Activated CD4-positive, alpha-beta T cell treated with anti-CD3 and anti-CD28 coated beads, Interleukin-2, amount 10 ng/mL, durations not matched to agents 7 days and 5 days (primary cell): ENCODE measurements around the gene TTBK1. TPM values are rescaled to one million over a fixed set of nuclear protein-coding genes. Genes with fewer than 3 reads are reported as not detected.
A peak's percentile ranks its signal among the peaks of the same experiment; 100 is the strongest.

Experiments
- CTCF ChIA-PET: fragments of 350-600 bp; sonication (Branson Sonifier 250); formaldehyde crosslinking; loops from one replicate; lab custom pipeline; 2021; ENCODE audit warnings: antibody characterized with exemption; lab: Charles Lee
- POLR2A ChIA-PET: fragments of 350-600 bp; sonication (Branson Sonifier 250); formaldehyde crosslinking; loops from one replicate; lab custom pipeline; 2021; ENCODE audit warnings: antibody characterized with exemption; lab: Charles Lee
- DNase-seq: peaks from one replicate; pipeline ENCODE4 v3.0.0-alpha.2; 2020
- H3K27ac Mint-ChIP-seq: one replicate; pipeline ENCODE4 v1.8.0; 2021; ENCODE audit warnings: mild to moderate bottlenecking, moderate library complexity, mixed read lengths
- H3K27me3 Mint-ChIP-seq: one replicate; pipeline ENCODE4 v1.8.0; 2021; ENCODE audit warnings: mixed read lengths
- H3K36me3 Mint-ChIP-seq: one replicate; pipeline ENCODE4 v1.8.0; 2021; ENCODE audit warnings: low read depth, mixed read lengths
- H3K4me1 Mint-ChIP-seq: one replicate; pipeline ENCODE4 v1.8.0; 2021; ENCODE audit warnings: mixed read lengths
- H3K4me3 Mint-ChIP-seq: one replicate; pipeline ENCODE4 v1.8.0; 2021; ENCODE audit warnings: mild to moderate bottlenecking, moderate library complexity, mixed read lengths
- H3K9me3 Mint-ChIP-seq: one replicate; pipeline ENCODE4 v1.8.0; 2021; ENCODE audit warnings: mixed read lengths
- total RNA-seq, 2 experiments: library from RNA; stranded (reverse); gene quantifications; one replicate each; pipeline ENCODE4 v1.2.3, GENCODE V29; 2021

Gene TTBK1
- total RNA-seq, 2 experiments from 2014 or later: 0.07 to 0.12 TPM

- CTCF ChIA-PET: interaction anchor here (0.6 to 3.6 kb wide), 4 partner anchors 16 to 137 kb away, joined by 3 to 15 read pairs (median 4); partner anchors contain the start of gene DNPH1
- Mint-ChIP-seq H3K9me3 (no peaks in the 10 kb centered on the region), H3K27me3 (peaks cover 19% of the 10 kb centered on the region), H3K36me3 (no peaks in the 10 kb centered on the region), H3K27ac (peak overlapping the region; percentile 82), H3K4me1 (peaks cover 25% of the 10 kb centered on the region), H3K4me3 (peak overlapping the region; percentile 71)
- POLR2A ChIA-PET: no interaction called here
- DNase-seq: peak; percentile 85
Observed at GRCh38 chr6:43247114-43247999, 4.1 kb downstream of the TTBK1 start.

- POLR2A ChIA-PET: no interaction called here
Observed at GRCh38 chr6:43248101-43248500, 4.8 kb downstream of the TTBK1 start.

GRCh38 chr6:43248791-43249190 lies 5.5 kb downstream of the TTBK1 start:
- CTCF ChIA-PET: interaction anchor here (1.0 to 3.6 kb wide), 2 partner anchors 20 to 258 kb away, joined by 3 to 15 read pairs; partner anchors contain the start of gene DNPH1
- Mint-ChIP-seq H3K9me3 (no peaks in the 10 kb centered on the region), H3K4me1 (peaks cover 25% of the 10 kb centered on the region), H3K27me3 (peaks cover 24% of the 10 kb centered on the region), H3K27ac (no peak overlapping the region), H3K36me3 (no peaks in the 10 kb centered on the region), H3K4me3 (no peak overlapping the region)
- POLR2A ChIA-PET: no interaction called here
- no peak for DNase-seq

More at GRCh38 chr6:43248101-43248500, 4.8 kb downstream of the TTBK1 start:
- DNase-seq: no peak
- no peaks in the 10 kb centered on the region for H3K9me3 Mint-ChIP-seq
- H3K27me3 Mint-ChIP-seq: peaks cover 22% of the 10 kb centered on the region
- no peaks in the 10 kb centered on the region for H3K36me3 Mint-ChIP-seq
- peaks cover 25% of the 10 kb centered on the region for H3K4me1 Mint-ChIP-seq
- CTCF ChIA-PET: interaction anchor here (1.0 to 3.6 kb wide), 2 partner anchors 19 to 259 kb away, joined by 3 to 15 read pairs; partner anchors contain the start of gene DNPH1
- peak overlapping the region; percentile 71 for H3K4me3 Mint-ChIP-seq
- no peak overlapping the region for H3K27ac Mint-ChIP-seq

GRCh38 chr6:43250992-43251373 lies 7.7 kb downstream of the TTBK1 start:
- Mint-ChIP-seq H3K4me3 (no peak overlapping the region), H3K36me3 (no peaks in the 10 kb centered on the region), H3K27ac (no peak overlapping the region), H3K9me3 (no peaks in the 10 kb centered on the region), H3K27me3 (peaks cover 24% of the 10 kb centered on the region), H3K4me1 (peaks cover 25% of the 10 kb centered on the region)
- DNase-seq: no peak
- ChIA-PET POLR2A (no interaction called here), CTCF (interaction anchor here (0.8 to 1.5 kb wide), 2 partner anchors 17 to 57 kb away, joined by 3 to 5 read pairs; partner anchors contain the start of gene CRIP3)

GRCh38 chr6:43253401-43253800 lies 10.1 kb downstream of the TTBK1 start:
- POLR2A ChIA-PET: interaction anchor here (0.7 kb wide), 1 partner anchor 69 kb away, joined by 3 read pairs; no protein-coding TSS in a partner anchor
- H3K4me3 Mint-ChIP-seq: no peak overlapping the region

GRCh38 chr6:43254138-43254817 lies 11.0 kb downstream of the TTBK1 start:
- Mint-ChIP-seq H3K4me3 (no peak overlapping the region), H3K36me3 (no peaks in the 10 kb centered on the region), H3K27ac (no peak overlapping the region), H3K27me3 (peaks cover 21% of the 10 kb centered on the region), H3K9me3 (no peaks in the 10 kb centered on the region), H3K4me1 (peaks cover 10% of the 10 kb centered on the region)
- ChIA-PET POLR2A (interaction anchor here (0.6 kb wide), 1 partner anchor 137 kb away, joined by 3 read pairs; no protein-coding TSS in a partner anchor), CTCF (interaction anchor here (1.4 to 2.4 kb wide), 2 partner anchors 9 to 25 kb away, joined by 3 to 10 read pairs; partner anchors contain the start of gene DNPH1)
- no peak for DNase-seq

More at GRCh38 chr6:43253401-43253800, 10.1 kb downstream of the TTBK1 start:
- Mint-ChIP-seq H3K27me3 (peaks cover 24% of the 10 kb centered on the region), H3K36me3 (no peaks in the 10 kb centered on the region), H3K9me3 (no peaks in the 10 kb centered on the region), H3K27ac (no peak overlapping the region), H3K4me1 (peaks cover 10% of the 10 kb centered on the region)
- DNase-seq: no peak
- CTCF ChIA-PET: interaction anchor here (2.4 kb wide), 1 partner anchor 24 kb away, joined by 10 read pairs; the partner anchor contains the start of gene DNPH1

GRCh38 chr6:43254846-43255245 lies 11.6 kb downstream of the TTBK1 start:
- Mint-ChIP-seq H3K4me1 (peaks cover 10% of the 10 kb centered on the region), H3K4me3 (no peak overlapping the region), H3K27ac (no peak overlapping the region), H3K27me3 (peaks cover 21% of the 10 kb centered on the region), H3K9me3 (no peaks in the 10 kb centered on the region), H3K36me3 (no peaks in the 10 kb centered on the region)
- POLR2A ChIA-PET: no interaction called here
- DNase-seq: no peak
- CTCF ChIA-PET: interaction anchor here (0.8 to 2.4 kb wide), 3 partner anchors 9 to 25 kb away, joined by 3 to 10 read pairs (median 3); partner anchors contain the start of gene DNPH1

- H3K4me1 Mint-ChIP-seq: peaks cover 10% of the 10 kb centered on the region
- H3K27me3 Mint-ChIP-seq: peaks cover 21% of the 10 kb centered on the region
- no peak overlapping the region for H3K4me3 Mint-ChIP-seq
- ChIA-PET CTCF (interaction anchor here (0.8 to 1.4 kb wide), 3 partner anchors 10 to 26 kb away, joined by 3 to 4 read pairs (median 4); no protein-coding TSS in a partner anchor), POLR2A (interaction anchor here (0.6 kb wide), 1 partner anchor 136 kb away, joined by 3 read pairs; no protein-coding TSS in a partner anchor)
- no peaks in the 10 kb centered on the region for H3K36me3 Mint-ChIP-seq
- H3K9me3 Mint-ChIP-seq: no peaks in the 10 kb centered on the region
- H3K27ac Mint-ChIP-seq: no peak overlapping the region
- DNase-seq: no peak
Observed at GRCh38 chr6:43255408-43256054, 12.2 kb downstream of the TTBK1 start.

- H3K27ac Mint-ChIP-seq: no peak overlapping the region
- ChIA-PET POLR2A (no interaction called here), CTCF (interaction anchor here (1.3 to 1.4 kb wide), 3 partner anchors 8 to 27 kb away, joined by 3 to 4 read pairs (median 4); no protein-coding TSS in a partner anchor)
- peaks cover 8% of the 10 kb centered on the region for H3K27me3 Mint-ChIP-seq
- no peaks in the 10 kb centered on the region for H3K9me3 Mint-ChIP-seq
- no peaks in the 10 kb centered on the region for H3K36me3 Mint-ChIP-seq
- H3K4me3 Mint-ChIP-seq: no peak overlapping the region
- no peaks in the 10 kb centered on the region for H3K4me1 Mint-ChIP-seq
- DNase-seq: no peak
Observed at GRCh38 chr6:43256670-43257366, 13.5 kb downstream of the TTBK1 start.

- Mint-ChIP-seq H3K9me3 (no peaks in the 10 kb centered on the region), H3K27me3 (peaks cover 5% of the 10 kb centered on the region), H3K4me1 (no peaks in the 10 kb centered on the region), H3K27ac (no peak overlapping the region), H3K4me3 (no peak overlapping the region), H3K36me3 (no peaks in the 10 kb centered on the region)
- no peak for DNase-seq
- POLR2A ChIA-PET: no interaction called here
- CTCF ChIA-PET: interaction anchor here (0.6 to 1.3 kb wide), 2 partner anchors 15 to 558 kb away, joined by 3 read pairs; no protein-coding TSS in a partner anchor
Observed at GRCh38 chr6:43257367-43258145, 14.3 kb downstream of the TTBK1 start.

- no peaks in the 10 kb centered on the region for H3K9me3 Mint-ChIP-seq
- H3K4me1 Mint-ChIP-seq: no peaks in the 10 kb centered on the region
- H3K27me3 Mint-ChIP-seq: peaks cover under 1% of the 10 kb centered on the region
- no peaks in the 10 kb centered on the region for H3K36me3 Mint-ChIP-seq
- H3K4me3 Mint-ChIP-seq: no peak overlapping the region
- POLR2A ChIA-PET: no interaction called here
- no peak for DNase-seq
- CTCF ChIA-PET: interaction anchor here (0.6 kb wide), 1 partner anchor 559 kb away, joined by 3 read pairs; no protein-coding TSS in a partner anchor
- no peak overlapping the region for H3K27ac Mint-ChIP-seq
Observed at GRCh38 chr6:43258180-43258579, 14.9 kb downstream of the TTBK1 start.
